Measurements from ENCODE around the gene CD96.

GRCh38 chr3:111604119-111604518 is 62.1 kb downstream of the CD96 start:
- TF ChIP-seq CTCF (conservative IDR thresholded peaks at IDR 0.05; ENCODE audit: low read length) (no peak), EZH2phosphoT487 (IDR thresholded peaks at IDR 0.05; ENCODE audit: borderline replicate concordance, low read depth, low read length) (no peak)

Measured in OCI-LY7 (cell line).